CD4-positive, alpha-beta T cell (primary cell): Measurements from ENCODE around the gene MTG2. TPM values are rescaled to one million over a fixed set of nuclear protein-coding genes. Genes with fewer than 3 reads are reported as not detected.

Experiments used
- ATAC-seq: fragments of 200-7000 bp; cut with Tn5 transposase; one replicate; pipeline ENCODE4 v1.10.0; 2022; ENCODE audit warnings: mild to moderate bottlenecking; ENCODE audit not compliant: poor library complexity
- CTCF ChIA-PET: fragments of 350-600 bp; sonication (Branson Sonifier 250); formaldehyde crosslinking; loops from one replicate; lab custom pipeline; 2021; ENCODE audit warnings: antibody characterized with exemption, inconsistent platforms; lab: Charles Lee
- POLR2A ChIA-PET: fragments of 350-600 bp; sonication (Branson Sonifier 250); formaldehyde crosslinking; loops from one replicate; lab custom pipeline; 2021; ENCODE audit warnings: antibody characterized with exemption, inconsistent platforms; lab: Charles Lee
- DNase-seq, 14 experiments: peaks; one replicate each; pipeline ENCODE4 v3.0.0-alpha.2; 2013 to 2020; ENCODE audit warnings: mixed read lengths in 2 of 14
- H3K27ac ChIP-seq, 2 donors: one replicate each; pipeline versions ENCODE4 v1.5.1 to v1.7.0; 2013; ENCODE audit warnings: low read length in 2 of 2, low read depth in 1 of 2, mild to moderate bottlenecking in 1 of 2
- H3K27me3 ChIP-seq, 2 experiments: 1 replicate in 1 of 2; 2 replicates in 1 of 2; pipeline versions ENCODE4 v1.6.1 to v1.7.0; 2013; ENCODE audit warnings: low read length in 2 of 2, control low read depth in 1 of 2, mild to moderate bottlenecking in 1 of 2, moderate library complexity in 1 of 2; ENCODE audit not compliant: insufficient read depth in 2 of 2, control insufficient read depth in 1 of 2
- H3K36me3 ChIP-seq: one replicate; pipeline ENCODE4 v1.6.1; 2013; ENCODE audit warnings: low read length, control low read depth; ENCODE audit not compliant: insufficient read depth
- H3K4me1 ChIP-seq: one replicate; pipeline ENCODE4 v1.6.1; 2013; ENCODE audit warnings: low read length, control low read depth; ENCODE audit not compliant: insufficient read depth
- H3K4me3 ChIP-seq: one replicate; pipeline ENCODE4 v1.5.1; 2013; ENCODE audit warnings: mild to moderate bottlenecking, low read length, moderate library complexity
- H3K9me3 ChIP-seq, 2 experiments: 1 replicate in 1 of 2; 2 replicates in 1 of 2; pipeline versions ENCODE4 v1.6.1 to v1.7.0; 2013; ENCODE audit warnings: low read length in 2 of 2, mild to moderate bottlenecking in 2 of 2, control low read depth in 1 of 2, moderate library complexity in 1 of 2; ENCODE audit not compliant: control insufficient read depth in 1 of 2, insufficient read depth in 1 of 2
- H3K27ac Mint-ChIP-seq: one replicate; pipeline ENCODE4 v1.8.0; 2020; ENCODE audit warnings: mixed read lengths
- H3K27me3 Mint-ChIP-seq: one replicate; pipeline ENCODE4 v1.8.0; 2021; ENCODE audit warnings: mixed read lengths
- H3K36me3 Mint-ChIP-seq: one replicate; pipeline ENCODE4 v1.8.0; 2021; ENCODE audit warnings: low read depth, mixed read lengths
- H3K4me1 Mint-ChIP-seq: one replicate; pipeline ENCODE4 v1.8.0; 2021; ENCODE audit warnings: low read depth, mixed read lengths
- H3K4me3 Mint-ChIP-seq: one replicate; pipeline ENCODE4 v1.8.0; 2020; ENCODE audit warnings: mild to moderate bottlenecking, mixed read lengths
- H3K9me3 Mint-ChIP-seq: one replicate; pipeline ENCODE4 v1.8.0; 2020; ENCODE audit warnings: mixed read lengths
- intact Hi-C, 2 experiments: fragments of 100-400 bp; cut with DNase I in 1 of 2; cut with micrococcal nuclease in 1 of 2; formaldehyde crosslinking; loops; one replicate each; pipeline versions ENCODE4 v1.15.1 to v1.9.0; 2023 to 2025; cut with DNase I, micrococcal nuclease
- total RNA-seq, 174 experiments: library from RNA in 2 of 174; stranded (reverse) in 2 of 174; gene quantifications; one replicate each; pipeline ENCODE4 v1.2.3 and lab custom pipeline; 2021 to 2026
- TF ChIP-seq, protein P1 (sequence below): fragments of 200-600 bp; IDR thresholded peaks from one replicate; pipeline ENCODE4 v1.8.0; 2022; ENCODE audit warnings: antibody characterized with exemption, mild to moderate bottlenecking

Gene MTG2
- total RNA-seq, 2 experiments from 2014 or later, result 9.5 to 9.9 TPM

DNA sequence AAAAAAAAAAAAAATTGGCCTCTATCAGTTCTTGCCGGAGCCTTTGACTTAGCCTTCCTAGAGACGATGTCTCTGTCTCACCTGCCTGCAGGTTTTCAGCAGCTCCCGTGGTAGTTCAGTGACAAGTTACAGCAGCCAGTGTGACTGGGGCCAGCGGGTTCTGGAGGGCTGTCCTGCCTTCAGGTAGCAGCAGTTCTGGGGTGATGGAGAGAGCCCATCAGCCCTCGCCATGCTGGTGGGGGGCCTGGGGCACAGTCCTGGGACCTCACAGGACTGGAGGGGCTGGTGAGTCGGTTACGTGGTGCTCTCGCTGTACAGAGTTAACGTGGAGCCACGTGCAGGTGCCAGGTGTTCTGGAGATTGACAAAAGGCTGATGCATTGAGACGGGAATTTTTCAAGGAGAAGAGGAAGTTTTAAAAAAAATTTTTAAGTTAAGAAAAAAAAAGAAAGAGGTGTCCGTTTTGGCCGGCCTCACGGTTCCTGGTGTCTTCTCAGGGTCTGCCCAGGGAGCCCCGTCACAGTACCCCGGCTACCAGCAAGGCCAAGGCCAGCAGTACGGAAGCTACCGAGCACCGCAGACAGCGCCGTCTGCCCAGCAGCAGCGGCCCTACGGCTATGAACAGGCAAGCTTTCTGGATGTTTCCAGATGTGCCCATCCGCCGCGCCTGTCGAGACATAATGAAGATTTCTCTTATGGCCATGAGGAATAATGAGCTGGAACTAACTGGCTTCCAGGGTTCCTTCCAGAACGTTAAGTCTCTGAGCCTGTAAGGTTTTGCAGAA, 8.6 kb upstream of the MTG2 start:
- H3K27ac ChIP-seq, result no peak overlapping the region
- H3K4me1 ChIP-seq, result no peaks in the 10 kb centered on the region
- CTCF ChIA-PET, result no interaction called here
- intact Hi-C loops, result no loop called here
- no peak overlapping the region for H3K4me3 ChIP-seq
- no peak for DNase-seq
- H3K36me3 ChIP-seq, result peaks cover 11% of the 10 kb centered on the region
- Mint-ChIP-seq H3K27me3 (no peaks in the 10 kb centered on the region), H3K4me1 (no peaks in the 10 kb centered on the region), H3K9me3 (no peaks in the 10 kb centered on the region), H3K27ac (no peak overlapping the region), H3K4me3 (no peak overlapping the region), H3K36me3 (peaks cover 12% of the 10 kb centered on the region)
- TF ChIP-seq, protein P1, sequence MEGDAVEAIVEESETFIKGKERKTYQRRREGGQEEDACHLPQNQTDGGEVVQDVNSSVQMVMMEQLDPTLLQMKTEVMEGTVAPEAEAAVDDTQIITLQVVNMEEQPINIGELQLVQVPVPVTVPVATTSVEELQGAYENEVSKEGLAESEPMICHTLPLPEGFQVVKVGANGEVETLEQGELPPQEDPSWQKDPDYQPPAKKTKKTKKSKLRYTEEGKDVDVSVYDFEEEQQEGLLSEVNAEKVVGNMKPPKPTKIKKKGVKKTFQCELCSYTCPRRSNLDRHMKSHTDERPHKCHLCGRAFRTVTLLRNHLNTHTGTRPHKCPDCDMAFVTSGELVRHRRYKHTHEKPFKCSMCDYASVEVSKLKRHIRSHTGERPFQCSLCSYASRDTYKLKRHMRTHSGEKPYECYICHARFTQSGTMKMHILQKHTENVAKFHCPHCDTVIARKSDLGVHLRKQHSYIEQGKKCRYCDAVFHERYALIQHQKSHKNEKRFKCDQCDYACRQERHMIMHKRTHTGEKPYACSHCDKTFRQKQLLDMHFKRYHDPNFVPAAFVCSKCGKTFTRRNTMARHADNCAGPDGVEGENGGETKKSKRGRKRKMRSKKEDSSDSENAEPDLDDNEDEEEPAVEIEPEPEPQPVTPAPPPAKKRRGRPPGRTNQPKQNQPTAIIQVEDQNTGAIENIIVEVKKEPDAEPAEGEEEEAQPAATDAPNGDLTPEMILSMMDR, result no peak
- ATAC-seq, result no peak
- no peaks in the 10 kb centered on the region for H3K9me3 ChIP-seq
- POLR2A ChIA-PET, result no interaction called here
- no peaks in the 10 kb centered on the region for H3K27me3 ChIP-seq

DNA sequence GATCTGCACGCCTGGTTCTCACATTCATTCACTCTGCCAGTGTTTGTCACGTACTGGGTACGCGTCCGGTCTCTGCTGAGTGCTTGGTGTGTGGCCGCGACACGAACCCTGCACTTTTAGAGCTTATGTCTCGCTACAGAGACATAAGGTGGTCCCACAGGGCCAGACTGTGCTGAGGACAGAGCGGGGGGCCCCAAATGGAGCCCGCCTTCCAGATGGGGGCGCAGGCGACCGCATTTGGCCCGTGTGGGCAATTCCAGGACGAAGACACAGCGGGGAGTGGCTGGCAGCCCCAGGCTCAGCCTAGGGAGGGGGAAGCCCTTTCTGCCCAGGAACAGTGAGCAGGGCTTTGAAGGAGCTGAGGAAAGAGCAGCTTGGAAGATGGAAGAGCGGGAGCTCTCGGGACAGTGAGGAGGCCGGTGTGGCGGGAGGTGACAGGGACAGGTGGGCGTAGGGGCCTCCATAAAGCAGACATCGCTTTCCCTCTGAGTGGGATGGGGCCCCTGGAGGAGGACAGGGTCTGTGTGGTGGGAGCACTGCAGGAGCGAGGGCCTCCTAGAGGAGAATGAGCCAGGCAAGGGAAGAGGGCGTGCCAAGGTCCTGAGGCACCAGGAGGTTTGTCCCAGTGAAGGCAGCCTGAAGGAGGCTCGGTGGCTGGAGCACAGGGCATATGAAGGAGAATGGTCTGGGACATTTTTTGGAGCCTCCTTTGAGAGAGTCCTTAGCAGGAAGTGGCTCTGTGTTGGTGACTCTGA, 7.8 kb upstream of the MTG2 start:
- ATAC-seq (no peak), DNase-seq (no peak)
- Mint-ChIP-seq H3K4me1 (no peaks in the 10 kb centered on the region), H3K27me3 (no peaks in the 10 kb centered on the region), H3K27ac (no peak overlapping the region), H3K4me3 (no peak overlapping the region), H3K36me3 (peaks cover 10% of the 10 kb centered on the region), H3K9me3 (no peaks in the 10 kb centered on the region)
- CTCF ChIA-PET, result no interaction called here
- no peaks in the 10 kb centered on the region for H3K27me3 ChIP-seq
- TF ChIP-seq, protein P1, result no peak
- no peaks in the 10 kb centered on the region for H3K4me1 ChIP-seq
- no peaks in the 10 kb centered on the region for H3K9me3 ChIP-seq
- intact Hi-C loops, result no loop called here
- no peak overlapping the region for H3K27ac ChIP-seq
- peaks cover 11% of the 10 kb centered on the region for H3K36me3 ChIP-seq
- no peak overlapping the region for H3K4me3 ChIP-seq
- POLR2A ChIA-PET, result no interaction called here

DNA sequence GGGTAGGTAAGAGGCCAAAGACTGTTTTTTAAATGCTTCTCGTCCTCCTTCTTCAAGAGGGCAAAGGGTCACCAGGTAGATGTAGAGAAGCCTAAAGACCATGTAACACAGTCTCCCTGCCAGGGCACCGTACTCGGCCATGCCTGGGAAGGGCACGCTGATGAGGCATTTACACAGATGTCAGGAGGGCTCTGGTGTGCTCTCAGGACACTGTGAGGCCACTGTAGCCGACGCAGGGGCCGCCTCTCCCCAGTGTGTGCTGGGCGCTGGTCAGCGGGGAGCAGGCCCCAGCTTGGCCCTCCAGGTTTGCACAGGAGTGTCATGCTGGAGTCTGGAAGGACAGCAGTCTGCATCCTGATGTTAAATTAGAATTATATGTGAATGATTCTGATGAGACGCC, 7.1 kb upstream of the MTG2 start:
- ATAC-seq (no peak), DNase-seq (no peak)
- Histone ChIP-seq H3K27ac (no peak overlapping the region), H3K4me3 (no peak overlapping the region), H3K36me3 (peaks cover 11% of the 10 kb centered on the region), H3K4me1 (no peaks in the 10 kb centered on the region), H3K27me3 (no peaks in the 10 kb centered on the region), H3K9me3 (no peaks in the 10 kb centered on the region)
- no peak overlapping the region for H3K27ac Mint-ChIP-seq
- TF ChIP-seq, protein P1, result no peak
- no peak overlapping the region for H3K4me3 Mint-ChIP-seq
- ChIA-PET POLR2A (no interaction called here), CTCF (no interaction called here)
- H3K9me3 Mint-ChIP-seq, result no peaks in the 10 kb centered on the region
- no peaks in the 10 kb centered on the region for H3K4me1 Mint-ChIP-seq
- H3K36me3 Mint-ChIP-seq, result peaks cover 10% of the 10 kb centered on the region
- intact Hi-C loops, result no loop called here
- no peaks in the 10 kb centered on the region for H3K27me3 Mint-ChIP-seq
